Naive B cell (primary cell): Measurements from ENCODE around the gene NDFIP1. TPM values are rescaled to one million over a fixed set of nuclear protein-coding genes. Genes with fewer than 3 reads are reported as not detected.

Experiments
- ATAC-seq, 2 donors: fragments of 150-1000 bp; cut with Tn5 transposase; 2 replicates each; pipeline ENCODE4 v1.10.0; 2021; ENCODE audit warnings: low read depth in 2 of 2, mild to moderate bottlenecking in 2 of 2, moderate library complexity in 2 of 2
- DNase-seq: peaks from one replicate; pipeline ENCODE4 v3.0.0; 2022
- H3K27ac Mint-ChIP-seq, 6 donors: one replicate each; pipeline ENCODE4 v1.8.0; 2020 to 2022; ENCODE audit warnings: mild to moderate bottlenecking in 6 of 6, mixed read lengths in 6 of 6, moderate library complexity in 5 of 6, inconsistent platforms in 2 of 6
- H3K27me3 Mint-ChIP-seq, 3 donors: one replicate each; pipeline ENCODE4 v1.8.0; 2021 to 2022; ENCODE audit warnings: mixed read lengths in 3 of 3, mild to moderate bottlenecking in 1 of 3
- H3K36me3 Mint-ChIP-seq, 2 donors: one replicate each; pipeline ENCODE4 v1.8.0; 2020 to 2022; ENCODE audit warnings: mixed read lengths in 2 of 2, inconsistent platforms in 1 of 2, mild to moderate bottlenecking in 1 of 2
- H3K4me1 Mint-ChIP-seq, 3 donors: one replicate each; pipeline ENCODE4 v1.8.0; 2020 to 2022; ENCODE audit warnings: mixed read lengths in 3 of 3, inconsistent platforms in 1 of 3, mild to moderate bottlenecking in 1 of 3, moderate library complexity in 1 of 3
- H3K4me3 Mint-ChIP-seq, 8 donors: one replicate each; pipeline ENCODE4 v1.8.0; 2020 to 2022; ENCODE audit warnings: mild to moderate bottlenecking in 8 of 8, mixed read lengths in 8 of 8, moderate library complexity in 8 of 8, inconsistent platforms in 2 of 8
- H3K9me3 Mint-ChIP-seq, 7 donors: one replicate each; pipeline ENCODE4 v1.8.0; 2020 to 2022; ENCODE audit warnings: mixed read lengths in 7 of 7, mild to moderate bottlenecking in 5 of 7, inconsistent platforms in 2 of 7, moderate library complexity in 1 of 7
- polyA plus RNA-seq, 6 donors: library from polyadenylated mRNA; unstranded; fragments of 300-500 nt; fragmentation: Illumina TruSeq; gene quantifications; one replicate each; pipeline ENCODE4 v1.2.3, GENCODE V29; 2021; ENCODE audit warnings: low read depth in 6 of 6

The NDFIP1 gene
- 10 to 100 TPM; 11.8 to 21.1 (median 17.9) TPM for polyA plus RNA-seq

- H3K27me3 Mint-ChIP-seq = peaks cover 8 to 12% (median 8%) of the 10 kb centered on the region in 3 donors
- H3K27ac Mint-ChIP-seq = peak within 1 kb of the TSS; percentile 57 to 96 (median 94)
- ATAC-seq (peak; percentile 94 to 96), DNase-seq (peak; percentile 81)
- no peaks in the 10 kb centered on the region for H3K36me3 Mint-ChIP-seq
- peak within 1 kb of the TSS; percentile 87 to 97 (median 94) for H3K4me3 Mint-ChIP-seq
- peaks cover 14 to 26% (median 26%) of the 10 kb centered on the region in 3 donors for H3K4me1 Mint-ChIP-seq
- H3K9me3 Mint-ChIP-seq = no peaks in the 10 kb centered on the region
Measured at GRCh38 chr5:142108432-142109330, at the start of gene NDFIP1. Gene NDFIP1 (plus strand): TSS chr5:142108779. CDS start chr5:142108975, 196 bp downstream.

- no peak for DNase-seq
- Mint-ChIP-seq H3K4me1 (peaks cover 6 to 8% (median 8%) of the 10 kb centered on the region in 3 donors), H3K27ac (no peak overlapping the region), H3K4me3 (no peak overlapping the region), H3K9me3 (no peaks in the 10 kb centered on the region), H3K27me3 (peaks cover 22 to 48% (median 32%) of the 10 kb centered on the region in 3 donors), H3K36me3 (no peaks in the 10 kb centered on the region)
- no peak for ATAC-seq
Measured at GRCh38 chr5:142059304-142059940, 49.2 kb upstream of the NDFIP1 start.

- ATAC-seq = no peak
- DNase-seq = no peak
- Mint-ChIP-seq H3K36me3 (no peaks in the 10 kb centered on the region), H3K4me3 (no peak overlapping the region), H3K9me3 (no peaks in the 10 kb centered on the region), H3K27ac (no peak overlapping the region), H3K4me1 (peaks cover 6 to 8% (median 8%) of the 10 kb centered on the region in 3 donors), H3K27me3 (peaks cover 20 to 49% (median 36%) of the 10 kb centered on the region in 3 donors)
Measured at GRCh38 chr5:142063376-142063775, 45.2 kb upstream of the NDFIP1 start.

- H3K27ac Mint-ChIP-seq = peak overlapping the region in 1 of 6 donors; percentile 79
- ATAC-seq (no peak), DNase-seq (no peak)
- H3K4me1 Mint-ChIP-seq = peaks cover 6 to 8% (median 8%) of the 10 kb centered on the region in 3 donors
- H3K27me3 Mint-ChIP-seq = peaks cover 20 to 48% (median 36%) of the 10 kb centered on the region in 3 donors
- no peaks in the 10 kb centered on the region for H3K36me3 Mint-ChIP-seq
- no peaks in the 10 kb centered on the region for H3K9me3 Mint-ChIP-seq
- H3K4me3 Mint-ChIP-seq = peak overlapping the region in 1 of 8 donors; percentile 35
Measured at GRCh38 chr5:142063878-142064331, 44.7 kb upstream of the NDFIP1 start.

- Mint-ChIP-seq H3K4me1 (peaks cover 6 to 8% (median 8%) of the 10 kb centered on the region in 3 donors), H3K9me3 (no peaks in the 10 kb centered on the region), H3K36me3 (no peaks in the 10 kb centered on the region), H3K27ac (peak overlapping the region in 1 of 6 donors; percentile 44), H3K27me3 (peaks cover 22 to 50% (median 36%) of the 10 kb centered on the region in 3 donors), H3K4me3 (no peak overlapping the region)
- DNase-seq (no peak), ATAC-seq (no peak)
Measured at GRCh38 chr5:142065273-142065672, 43.3 kb upstream of the NDFIP1 start.

GRCh38 chr5:142069606-142070399 is 38.8 kb upstream of the NDFIP1 start:
- H3K4me1 Mint-ChIP-seq = no peaks in the 10 kb centered on the region
- H3K4me3 Mint-ChIP-seq = no peak overlapping the region
- peaks cover 0 to 4% (median 0%) of the 10 kb centered on the region in 7 donors for H3K9me3 Mint-ChIP-seq
- H3K36me3 Mint-ChIP-seq = no peaks in the 10 kb centered on the region
- DNase-seq (no peak), ATAC-seq (no peak)
- peak overlapping the region in 1 of 6 donors; percentile 16 for H3K27ac Mint-ChIP-seq
- H3K27me3 Mint-ChIP-seq = peaks cover 11 to 48% (median 23%) of the 10 kb centered on the region in 3 donors

GRCh38 chr5:142070734-142071133 is 37.8 kb upstream of the NDFIP1 start:
- H3K27me3 Mint-ChIP-seq = peaks cover 9 to 40% (median 17%) of the 10 kb centered on the region in 3 donors
- H3K27ac Mint-ChIP-seq = no peak overlapping the region
- H3K4me1 Mint-ChIP-seq = no peaks in the 10 kb centered on the region
- peaks cover 0 to 4% (median 0%) of the 10 kb centered on the region in 7 donors for H3K9me3 Mint-ChIP-seq
- no peak for ATAC-seq
- H3K36me3 Mint-ChIP-seq = no peaks in the 10 kb centered on the region
- no peak overlapping the region for H3K4me3 Mint-ChIP-seq
- no peak for DNase-seq

- ATAC-seq = no peak
- H3K27ac Mint-ChIP-seq = peak overlapping the region in 1 of 6 donors; percentile 57
- no peaks in the 10 kb centered on the region for H3K36me3 Mint-ChIP-seq
- no peak overlapping the region for H3K4me3 Mint-ChIP-seq
- H3K4me1 Mint-ChIP-seq = no peaks in the 10 kb centered on the region
- H3K9me3 Mint-ChIP-seq = peaks cover 0 to 4% (median 0%) of the 10 kb centered on the region in 7 donors
- peaks cover 6 to 31% (median 7%) of the 10 kb centered on the region in 3 donors for H3K27me3 Mint-ChIP-seq
- DNase-seq = no peak
Measured at GRCh38 chr5:142072488-142072887, 36.1 kb upstream of the NDFIP1 start.

- Mint-ChIP-seq H3K27me3 (peaks cover 6 to 31% (median 7%) of the 10 kb centered on the region in 3 donors), H3K4me1 (no peaks in the 10 kb centered on the region), H3K4me3 (no peak overlapping the region), H3K9me3 (peaks cover 0 to 4% (median 0%) of the 10 kb centered on the region in 7 donors), H3K27ac (peak overlapping the region in 1 of 6 donors; percentile 63), H3K36me3 (no peaks in the 10 kb centered on the region)
- DNase-seq = no peak
- no peak for ATAC-seq
Measured at GRCh38 chr5:142073362-142073988, 35.1 kb upstream of the NDFIP1 start.

GRCh38 chr5:142074006-142074405 is 34.6 kb upstream of the NDFIP1 start:
- no peak overlapping the region for H3K4me3 Mint-ChIP-seq
- H3K27me3 Mint-ChIP-seq = peaks cover 6 to 31% (median 7%) of the 10 kb centered on the region in 3 donors
- ATAC-seq (no peak), DNase-seq (no peak)
- H3K4me1 Mint-ChIP-seq = no peaks in the 10 kb centered on the region
- H3K9me3 Mint-ChIP-seq = peaks cover 0 to 4% (median 0%) of the 10 kb centered on the region in 7 donors
- no peak overlapping the region for H3K27ac Mint-ChIP-seq
- H3K36me3 Mint-ChIP-seq = no peaks in the 10 kb centered on the region

- ATAC-seq (no peak), DNase-seq (no peak)
- no peaks in the 10 kb centered on the region for H3K36me3 Mint-ChIP-seq
- no peaks in the 10 kb centered on the region for H3K9me3 Mint-ChIP-seq
- peaks cover 8 to 33% (median 14%) of the 10 kb centered on the region in 3 donors for H3K27me3 Mint-ChIP-seq
- H3K4me3 Mint-ChIP-seq = no peak overlapping the region
- H3K27ac Mint-ChIP-seq = peak overlapping the region in 1 of 6 donors; percentile 17
- no peaks in the 10 kb centered on the region for H3K4me1 Mint-ChIP-seq
Measured at GRCh38 chr5:142078221-142078620, 30.4 kb upstream of the NDFIP1 start.

- H3K27me3 Mint-ChIP-seq = peaks cover 8 to 28% (median 14%) of the 10 kb centered on the region in 3 donors
- H3K4me1 Mint-ChIP-seq = no peaks in the 10 kb centered on the region
- no peak overlapping the region for H3K4me3 Mint-ChIP-seq
- H3K27ac Mint-ChIP-seq = peak overlapping the region in 1 of 6 donors; percentile 17
- H3K36me3 Mint-ChIP-seq = no peaks in the 10 kb centered on the region
- no peaks in the 10 kb centered on the region for H3K9me3 Mint-ChIP-seq
- DNase-seq (no peak), ATAC-seq (no peak)
Measured at GRCh38 chr5:142078706-142079105, 29.9 kb upstream of the NDFIP1 start.
